ENCODE results near the gene FAM9C.

DNA sequence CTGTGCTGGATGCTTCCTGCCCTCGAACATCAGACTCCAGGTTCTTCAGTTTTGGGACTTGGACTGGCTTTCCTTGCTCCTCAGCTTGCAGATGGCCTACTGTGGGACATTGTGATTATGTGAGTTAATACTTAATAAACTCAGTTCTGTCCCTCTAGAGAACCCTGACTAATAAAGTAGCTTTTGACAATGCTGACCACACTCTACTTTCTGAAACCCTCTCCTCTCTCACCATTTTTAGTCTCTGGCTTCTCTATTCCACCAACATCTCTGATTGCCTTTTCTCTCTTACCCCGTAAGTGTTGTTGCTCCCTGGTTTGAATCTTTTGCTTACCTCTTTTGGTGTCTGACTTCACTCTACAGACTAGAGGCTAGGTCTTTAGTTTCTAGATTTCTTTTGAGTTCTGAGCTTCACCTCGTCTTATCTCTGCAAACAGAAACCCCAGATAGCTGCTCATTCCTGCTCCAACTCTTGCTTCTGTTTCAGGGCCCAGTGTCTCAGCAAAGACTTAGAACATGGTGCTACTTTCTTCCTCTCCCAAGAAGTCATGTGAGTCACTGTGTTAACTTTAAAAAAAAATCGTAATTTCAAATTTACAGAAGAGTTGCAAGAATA lies 58.1 kb downstream of the FAM9C start:
- TF ChIP-seq, protein P1, sequence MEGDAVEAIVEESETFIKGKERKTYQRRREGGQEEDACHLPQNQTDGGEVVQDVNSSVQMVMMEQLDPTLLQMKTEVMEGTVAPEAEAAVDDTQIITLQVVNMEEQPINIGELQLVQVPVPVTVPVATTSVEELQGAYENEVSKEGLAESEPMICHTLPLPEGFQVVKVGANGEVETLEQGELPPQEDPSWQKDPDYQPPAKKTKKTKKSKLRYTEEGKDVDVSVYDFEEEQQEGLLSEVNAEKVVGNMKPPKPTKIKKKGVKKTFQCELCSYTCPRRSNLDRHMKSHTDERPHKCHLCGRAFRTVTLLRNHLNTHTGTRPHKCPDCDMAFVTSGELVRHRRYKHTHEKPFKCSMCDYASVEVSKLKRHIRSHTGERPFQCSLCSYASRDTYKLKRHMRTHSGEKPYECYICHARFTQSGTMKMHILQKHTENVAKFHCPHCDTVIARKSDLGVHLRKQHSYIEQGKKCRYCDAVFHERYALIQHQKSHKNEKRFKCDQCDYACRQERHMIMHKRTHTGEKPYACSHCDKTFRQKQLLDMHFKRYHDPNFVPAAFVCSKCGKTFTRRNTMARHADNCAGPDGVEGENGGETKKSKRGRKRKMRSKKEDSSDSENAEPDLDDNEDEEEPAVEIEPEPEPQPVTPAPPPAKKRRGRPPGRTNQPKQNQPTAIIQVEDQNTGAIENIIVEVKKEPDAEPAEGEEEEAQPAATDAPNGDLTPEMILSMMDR (conservative IDR thresholded peaks at IDR 0.05; ENCODE audit: low read depth, low read length), result no peak
- TF ChIP-seq CEBPB (IDR thresholded peaks at IDR 0.05; ENCODE audit: low read depth, low read length) (no peak), POLR2A (IDR thresholded peaks at IDR 0.05; ENCODE audit: low read depth, low read length) (no peak), MXI1 (IDR thresholded peaks at IDR 0.05; ENCODE audit: borderline replicate concordance, low read depth, low read length) (no peak), RFX5 (IDR thresholded peaks at IDR 0.05; ENCODE audit: low read depth, low read length) (no peak), MAZ (IDR thresholded peaks at IDR 0.05; ENCODE audit: borderline replicate concordance, low read depth, low read length) (no peak), FOS (IDR thresholded peaks at IDR 0.05; ENCODE audit: low read depth, low read length) (no peak)
- TF ChIP-seq, protein P2, sequence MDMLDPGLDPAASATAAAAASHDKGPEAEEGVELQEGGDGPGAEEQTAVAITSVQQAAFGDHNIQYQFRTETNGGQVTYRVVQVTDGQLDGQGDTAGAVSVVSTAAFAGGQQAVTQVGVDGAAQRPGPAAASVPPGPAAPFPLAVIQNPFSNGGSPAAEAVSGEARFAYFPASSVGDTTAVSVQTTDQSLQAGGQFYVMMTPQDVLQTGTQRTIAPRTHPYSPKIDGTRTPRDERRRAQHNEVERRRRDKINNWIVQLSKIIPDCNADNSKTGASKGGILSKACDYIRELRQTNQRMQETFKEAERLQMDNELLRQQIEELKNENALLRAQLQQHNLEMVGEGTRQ (IDR thresholded peaks at IDR 0.05; ENCODE audit: low read depth, low read length), result no peak
- TF ChIP-seq, protein P3, sequence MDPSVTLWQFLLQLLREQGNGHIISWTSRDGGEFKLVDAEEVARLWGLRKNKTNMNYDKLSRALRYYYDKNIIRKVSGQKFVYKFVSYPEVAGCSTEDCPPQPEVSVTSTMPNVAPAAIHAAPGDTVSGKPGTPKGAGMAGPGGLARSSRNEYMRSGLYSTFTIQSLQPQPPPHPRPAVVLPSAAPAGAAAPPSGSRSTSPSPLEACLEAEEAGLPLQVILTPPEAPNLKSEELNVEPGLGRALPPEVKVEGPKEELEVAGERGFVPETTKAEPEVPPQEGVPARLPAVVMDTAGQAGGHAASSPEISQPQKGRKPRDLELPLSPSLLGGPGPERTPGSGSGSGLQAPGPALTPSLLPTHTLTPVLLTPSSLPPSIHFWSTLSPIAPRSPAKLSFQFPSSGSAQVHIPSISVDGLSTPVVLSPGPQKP (IDR thresholded peaks at IDR 0.05; ENCODE audit: borderline replicate concordance, low read depth, low read length), result no peak
